GM21737 (cell line): Measurements from ENCODE around the gene DAAM2.

ENCODE experiments used
- ATAC-seq: cut with Tn5 transposase; IDR thresholded peaks from one replicate; pipeline ENCODE4 v1.9.1; 2021; ENCODE audit warnings: mild to moderate bottlenecking, moderate library complexity; ENCODE audit not compliant: unreplicated experiment

DAAM2 gene

GRCh38 chr6:39816747-39817146, 24.6 kb downstream of the DAAM2 start:
- no peak for ATAC-seq

- no peak for ATAC-seq
Observed at GRCh38 chr6:39818695-39819094, 26.5 kb downstream of the DAAM2 start.

- no peak for ATAC-seq
Observed at GRCh38 chr6:39819228-39819627, 27.1 kb downstream of the DAAM2 start.

GRCh38 chr6:39819676-39820075, 27.5 kb downstream of the DAAM2 start:
- no peak for ATAC-seq

- no peak for ATAC-seq
Observed at GRCh38 chr6:39820553-39820952, 28.4 kb downstream of the DAAM2 start.

GRCh38 chr6:39821046-39821740, 29.0 kb downstream of the DAAM2 start:
- no peak for ATAC-seq

- ATAC-seq: no peak
Observed at GRCh38 chr6:39821742-39822532, 29.8 kb downstream of the DAAM2 start.

GRCh38 chr6:39822846-39823815, 31.0 kb downstream of the DAAM2 start:
- no peak for ATAC-seq

- no peak for ATAC-seq
Observed at GRCh38 chr6:39824030-39824926, 32.1 kb downstream of the DAAM2 start.

GRCh38 chr6:39829331-39829730, 37.2 kb downstream of the DAAM2 start:
- ATAC-seq: no peak

GRCh38 chr6:39830444-39830843, 38.3 kb downstream of the DAAM2 start:
- no peak for ATAC-seq

- no peak for ATAC-seq
Observed at GRCh38 chr6:39831701-39832100, 39.5 kb downstream of the DAAM2 start.

- no peak for ATAC-seq
Observed at GRCh38 chr6:39834278-39834677, 42.1 kb downstream of the DAAM2 start.

GRCh38 chr6:39834866-39835265, 42.7 kb downstream of the DAAM2 start:
- ATAC-seq: no peak

- no peak for ATAC-seq
Observed at GRCh38 chr6:39835821-39836295, 43.7 kb downstream of the DAAM2 start.

GRCh38 chr6:39836606-39837005, 44.4 kb downstream of the DAAM2 start:
- ATAC-seq: no peak

GRCh38 chr6:39839445-39839844, 47.3 kb downstream of the DAAM2 start:
- ATAC-seq: no peak

- no peak for ATAC-seq
Observed at GRCh38 chr6:39840781-39841180, 48.6 kb downstream of the DAAM2 start.

- no peak for ATAC-seq
Observed at GRCh38 chr6:39841291-39841690, 49.1 kb downstream of the DAAM2 start.

GRCh38 chr6:39841923-39842322, 49.7 kb downstream of the DAAM2 start:
- ATAC-seq: no peak
